Thyroid gland (tissue), 4 donors: ENCODE data around the gene HIPK2.

Experiments
- CTCF ChIP-seq, 6 experiments: fragments of 200-600 bp in 3 of 6; fragments of 450-650 bp in 3 of 6; sonication (generic) in 3 of 6; IDR thresholded peaks; one replicate each; pipeline ENCODE4 v1.5.1; 2016 to 2019; ENCODE audit warnings: antibody characterized with exemption in 6 of 6, mild to moderate bottlenecking in 2 of 6, inconsistent platforms in 1 of 6, moderate library complexity in 1 of 6
- POLR2A ChIP-seq, 2 donors: fragments of 450-650 bp; IDR thresholded peaks; one replicate each; pipeline ENCODE4 v1.6.1; 2017; ENCODE audit warnings: antibody characterized with exemption in 2 of 2, mild to moderate bottlenecking in 2 of 2, moderate library complexity in 1 of 2

DNA sequence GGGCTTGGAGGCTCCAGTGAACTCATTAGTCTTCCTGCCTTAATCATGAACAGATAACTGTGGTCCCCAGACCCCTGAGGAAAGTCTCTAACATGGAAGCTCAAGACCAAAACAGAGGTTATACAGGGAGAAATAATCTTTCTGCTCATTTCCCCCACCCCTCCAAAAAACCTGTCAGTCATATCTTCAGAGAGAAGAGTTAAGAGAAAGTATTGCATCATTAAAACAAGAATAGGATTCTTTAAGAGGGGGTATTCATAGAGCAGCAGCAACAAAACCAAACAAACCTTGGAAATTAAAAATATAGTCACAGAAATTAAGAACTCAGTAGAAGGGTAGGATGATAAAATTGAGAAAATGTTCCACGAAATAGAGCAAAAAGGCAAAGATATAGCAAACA is 246.7 kb downstream of the HIPK2 start:
- TF ChIP-seq CTCF (IDR thresholded peaks at IDR 0.05) (no peak), POLR2A (IDR thresholded peaks at IDR 0.05) (no peak)
